SK-N-SH treated with all-trans-retinoic acid at 6 μM for 48 hours (cell line): ENCODE measurements around the gene SFT2D1.
"Not testable (repeated sequence)": the region's sequence is repeated elsewhere in the genome, so short reads cannot be mapped to it uniquely, and the experiment has no call there.

Source experiments
- ATAC-seq: fragments of 200-7000 bp; cut with Tn5 transposase; 3 replicates; pipeline ENCODE4 v1.9.1; 2020; ENCODE audit warnings: mild to moderate bottlenecking, moderate library complexity
- ARNTL ChIP-seq: fragments of 450-650 bp; formaldehyde crosslinking; IDR thresholded peaks from 2 replicates; pipeline ENCODE4 v1.5.0; 2020; ENCODE audit warnings: low read depth, mild to moderate bottlenecking, moderate library complexity, borderline replicate concordance
- BACH2 ChIP-seq: fragments of 250-450 bp; sonication (Bioruptor Pico); IDR thresholded peaks from 2 replicates; pipeline ENCODE4 v1.9.0; 2021; ENCODE audit warnings: mild to moderate bottlenecking, borderline replicate concordance
- CSDC2 ChIP-seq: fragments of 250-450 bp; sonication (Bioruptor Pico); IDR thresholded peaks from 2 replicates; pipeline ENCODE4 v1.5.0; 2020; ENCODE audit warnings: mild to moderate bottlenecking, moderate library complexity
- ESRRG ChIP-seq: fragments of 250-450 bp; sonication (Bioruptor Pico); IDR thresholded peaks from 2 replicates; pipeline ENCODE4 v1.6.1; 2021; ENCODE audit warnings: mild to moderate bottlenecking
- GLIS3 ChIP-seq: fragments of 250-450 bp; sonication (Bioruptor Pico); IDR thresholded peaks from 2 replicates; pipeline ENCODE4 v1.5.0; 2020; ENCODE audit warnings: mild to moderate bottlenecking, moderate library complexity
- ISL1 ChIP-seq: fragments of 250-450 bp; sonication (Bioruptor Pico); IDR thresholded peaks from 2 replicates; pipeline ENCODE4 v2.1.2; 2022; ENCODE audit warnings: mild to moderate bottlenecking, moderate library complexity
- OSR1 ChIP-seq: fragments of 250-450 bp; sonication (Bioruptor Pico); IDR thresholded peaks from 2 replicates; pipeline ENCODE4 v1.8.0; 2022; ENCODE audit warnings: moderate library complexity, mild to moderate bottlenecking, inconsistent platforms
- PPARA ChIP-seq: fragments of 250-450 bp; sonication (Bioruptor Pico); IDR thresholded peaks from 2 replicates; pipeline ENCODE4 v1.5.0; 2020; ENCODE audit warnings: mild to moderate bottlenecking, borderline replicate concordance
- RARB ChIP-seq: fragments of 250-450 bp; sonication (Bioruptor Pico); IDR thresholded peaks from 2 replicates; pipeline ENCODE4 v1.8.0; 2021; ENCODE audit warnings: mild to moderate bottlenecking, moderate library complexity
- SNAI2 ChIP-seq: fragments of 250-450 bp; sonication (Bioruptor Pico); IDR thresholded peaks from 2 replicates; pipeline ENCODE4 v1.5.0; 2020; ENCODE audit warnings: mild to moderate bottlenecking, moderate library complexity
- TCF4 ChIP-seq: fragments of 250-450 bp; sonication (Bioruptor Pico); IDR thresholded peaks from 2 replicates; pipeline ENCODE4 v1.8.0; 2021; ENCODE audit warnings: mild to moderate bottlenecking, moderate library complexity, borderline replicate concordance
- TOX ChIP-seq: fragments of 250-450 bp; sonication (Bioruptor Pico); IDR thresholded peaks from 2 replicates; pipeline ENCODE4 v1.8.0; 2021; ENCODE audit warnings: mild to moderate bottlenecking, moderate library complexity, borderline replicate concordance
- ZC3H10 ChIP-seq: fragments of 250-450 bp; sonication (Bioruptor Pico); IDR thresholded peaks from 2 replicates; pipeline ENCODE4 v1.5.1; 2021; ENCODE audit warnings: mild to moderate bottlenecking, moderate library complexity
- ZFP3 ChIP-seq: fragments of 250-450 bp; sonication (Bioruptor Pico); IDR thresholded peaks from 2 replicates; pipeline ENCODE4 v1.5.0; 2020; ENCODE audit warnings: mild to moderate bottlenecking, moderate library complexity
- ZFP30 ChIP-seq: fragments of 450-650 bp; formaldehyde crosslinking; IDR thresholded peaks from 2 replicates; pipeline ENCODE4 v1.5.0; 2022; ENCODE audit warnings: mild to moderate bottlenecking, moderate library complexity
- ZNF565 ChIP-seq: fragments of 450-650 bp; formaldehyde crosslinking; conservative IDR thresholded peaks from 2 replicates; pipeline ENCODE4 v1.5.0; 2020; ENCODE audit warnings: low read depth, mild to moderate bottlenecking, moderate library complexity
- ZNF70 ChIP-seq: fragments of 450-650 bp; formaldehyde crosslinking; IDR thresholded peaks from 2 replicates; pipeline ENCODE4 v1.5.0; 2020; ENCODE audit warnings: mild to moderate bottlenecking, moderate library complexity
- ZNF8 ChIP-seq: fragments of 450-650 bp; formaldehyde crosslinking; IDR thresholded peaks from 2 replicates; pipeline ENCODE4 v1.5.0; 2020; ENCODE audit warnings: mild to moderate bottlenecking, moderate library complexity
- TF ChIP-seq, protein P1 (sequence below): fragments of 250-450 bp; sonication (Bioruptor Pico); IDR thresholded peaks from 2 replicates; pipeline ENCODE4 v1.8.0; 2021; ENCODE audit warnings: low read depth, mild to moderate bottlenecking, moderate library complexity, borderline replicate concordance
- TF ChIP-seq, protein P2 (sequence below): fragments of 250-450 bp; sonication (Bioruptor Pico); IDR thresholded peaks from 2 replicates; pipeline ENCODE4 v1.5.1; 2021; ENCODE audit warnings: mild to moderate bottlenecking, moderate library complexity
- TF ChIP-seq, protein P3 (sequence below): fragments of 250-450 bp; sonication (Bioruptor Pico); IDR thresholded peaks from 2 replicates; pipeline ENCODE4 v1.5.1; 2020; ENCODE audit warnings: low read depth, mild to moderate bottlenecking, moderate library complexity
- TF ChIP-seq, protein P4 (sequence below): fragments of 250-450 bp; sonication (Bioruptor Pico); IDR thresholded peaks from 2 replicates; pipeline ENCODE4 v1.8.0; 2020; ENCODE audit warnings: mild to moderate bottlenecking, moderate library complexity, borderline replicate concordance

Gene SFT2D1

DNA sequence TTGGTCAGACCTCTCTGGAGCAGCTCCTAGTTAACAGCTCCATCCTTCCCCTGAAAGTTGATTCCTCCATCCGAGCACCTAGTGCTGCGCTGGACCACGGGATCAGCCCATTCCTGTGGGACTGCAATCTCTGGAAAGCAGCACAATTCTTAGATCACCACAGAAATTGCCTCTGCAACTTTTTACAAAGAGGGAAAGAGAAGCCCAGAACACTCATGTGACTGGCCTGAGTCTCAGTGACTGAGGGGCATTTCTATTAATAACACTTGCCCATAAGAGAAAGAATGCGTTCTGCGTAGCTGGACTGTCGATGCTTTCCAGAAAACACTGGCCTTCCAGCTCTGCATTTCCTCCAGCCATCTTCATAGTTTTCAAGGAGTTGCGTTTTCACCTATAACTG is 22.1 kb upstream of the SFT2D1 start:
- TF ChIP-seq, protein P1, sequence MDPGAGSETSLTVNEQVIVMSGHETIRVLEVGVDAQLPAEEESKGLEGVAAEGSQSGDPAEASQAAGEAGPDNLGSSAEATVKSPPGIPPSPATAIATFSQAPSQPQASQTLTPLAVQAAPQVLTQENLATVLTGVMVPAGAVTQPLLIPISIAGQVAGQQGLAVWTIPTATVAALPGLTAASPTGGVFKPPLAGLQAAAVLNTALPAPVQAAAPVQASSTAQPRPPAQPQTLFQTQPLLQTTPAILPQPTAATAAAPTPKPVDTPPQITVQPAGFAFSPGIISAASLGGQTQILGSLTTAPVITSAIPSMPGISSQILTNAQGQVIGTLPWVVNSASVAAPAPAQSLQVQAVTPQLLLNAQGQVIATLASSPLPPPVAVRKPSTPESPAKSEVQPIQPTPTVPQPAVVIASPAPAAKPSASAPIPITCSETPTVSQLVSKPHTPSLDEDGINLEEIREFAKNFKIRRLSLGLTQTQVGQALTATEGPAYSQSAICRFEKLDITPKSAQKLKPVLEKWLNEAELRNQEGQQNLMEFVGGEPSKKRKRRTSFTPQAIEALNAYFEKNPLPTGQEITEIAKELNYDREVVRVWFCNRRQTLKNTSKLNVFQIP (CRISPR knock-in tag) = no peak
- no peak for TF ChIP-seq OSR1 (CRISPR knock-in tag)
- TF ChIP-seq, all 23 proteins: peak for 0
- no peak for ATAC-seq

DNA sequence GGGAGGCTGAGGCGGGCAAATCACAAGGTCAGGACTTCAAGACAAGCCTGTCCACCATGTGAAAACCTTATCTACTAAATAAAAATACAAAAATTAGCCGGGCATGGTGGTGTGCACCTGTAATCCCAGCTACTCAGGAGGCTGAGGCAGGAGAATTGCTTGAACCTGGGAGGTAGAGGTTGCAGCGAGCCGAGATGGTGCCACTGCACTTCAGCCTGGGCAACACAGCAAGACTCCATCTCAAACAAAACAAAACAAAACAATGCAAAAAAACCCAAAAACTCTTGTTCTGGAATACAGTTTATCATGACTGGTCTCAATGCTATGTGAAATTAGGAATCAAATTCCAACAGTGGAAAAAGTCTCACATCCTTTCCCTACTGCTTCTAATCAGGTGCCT is 20.1 kb upstream of the SFT2D1 start:
- ATAC-seq = not testable (repeated sequence)

DNA sequence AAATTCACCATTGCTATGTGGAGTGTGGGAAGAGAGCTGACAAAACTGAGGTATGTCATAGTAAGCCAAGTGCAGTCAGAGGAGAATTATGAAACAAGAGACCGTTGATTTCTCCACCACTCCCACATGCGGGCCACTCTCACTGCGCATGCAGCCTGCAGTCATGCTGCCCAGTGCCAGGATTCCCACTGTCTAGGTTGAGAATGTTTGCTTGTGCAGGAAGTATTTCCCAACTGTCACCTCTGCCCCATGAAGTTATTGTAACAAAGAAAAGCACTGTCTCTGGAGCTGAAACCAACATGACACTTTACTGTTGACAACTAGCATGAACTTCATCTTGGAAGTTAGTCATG is 18.7 kb upstream of the SFT2D1 start:
- TF ChIP-seq ZC3H10 (CRISPR knock-in tag) = no peak
- TF ChIP-seq, protein P1 (CRISPR knock-in tag) = no peak
- TF ChIP-seq, protein P2, sequence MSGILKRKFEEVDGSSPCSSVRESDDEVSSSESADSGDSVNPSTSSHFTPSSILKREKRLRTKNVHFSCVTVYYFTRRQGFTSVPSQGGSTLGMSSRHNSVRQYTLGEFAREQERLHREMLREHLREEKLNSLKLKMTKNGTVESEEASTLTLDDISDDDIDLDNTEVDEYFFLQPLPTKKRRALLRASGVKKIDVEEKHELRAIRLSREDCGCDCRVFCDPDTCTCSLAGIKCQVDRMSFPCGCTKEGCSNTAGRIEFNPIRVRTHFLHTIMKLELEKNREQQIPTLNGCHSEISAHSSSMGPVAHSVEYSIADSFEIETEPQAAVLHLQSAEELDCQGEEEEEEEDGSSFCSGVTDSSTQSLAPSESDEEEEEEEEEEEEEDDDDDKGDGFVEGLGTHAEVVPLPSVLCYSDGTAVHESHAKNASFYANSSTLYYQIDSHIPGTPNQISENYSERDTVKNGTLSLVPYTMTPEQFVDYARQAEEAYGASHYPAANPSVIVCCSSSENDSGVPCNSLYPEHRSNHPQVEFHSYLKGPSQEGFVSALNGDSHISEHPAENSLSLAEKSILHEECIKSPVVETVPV = no peak
- no peak for TF ChIP-seq ZNF70
- TF ChIP-seq TCF4 (CRISPR knock-in tag) = no peak
- TF ChIP-seq ZNF565 (CRISPR knock-in tag) = no peak
- no peak for TF ChIP-seq ZFP30 (CRISPR knock-in tag)
- TF ChIP-seq, protein P3, sequence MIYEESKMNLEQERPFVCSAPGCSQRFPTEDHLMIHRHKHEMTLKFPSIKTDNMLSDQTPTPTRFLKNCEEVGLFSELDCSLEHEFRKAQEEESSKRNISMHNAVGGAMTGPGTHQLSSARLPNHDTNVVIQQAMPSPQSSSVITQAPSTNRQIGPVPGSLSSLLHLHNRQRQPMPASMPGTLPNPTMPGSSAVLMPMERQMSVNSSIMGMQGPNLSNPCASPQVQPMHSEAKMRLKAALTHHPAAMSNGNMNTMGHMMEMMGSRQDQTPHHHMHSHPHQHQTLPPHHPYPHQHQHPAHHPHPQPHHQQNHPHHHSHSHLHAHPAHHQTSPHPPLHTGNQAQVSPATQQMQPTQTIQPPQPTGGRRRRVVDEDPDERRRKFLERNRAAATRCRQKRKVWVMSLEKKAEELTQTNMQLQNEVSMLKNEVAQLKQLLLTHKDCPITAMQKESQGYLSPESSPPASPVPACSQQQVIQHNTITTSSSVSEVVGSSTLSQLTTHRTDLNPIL = no peak
- no peak for TF ChIP-seq ZNF8 (CRISPR knock-in tag)
- ATAC-seq = no peak

DNA sequence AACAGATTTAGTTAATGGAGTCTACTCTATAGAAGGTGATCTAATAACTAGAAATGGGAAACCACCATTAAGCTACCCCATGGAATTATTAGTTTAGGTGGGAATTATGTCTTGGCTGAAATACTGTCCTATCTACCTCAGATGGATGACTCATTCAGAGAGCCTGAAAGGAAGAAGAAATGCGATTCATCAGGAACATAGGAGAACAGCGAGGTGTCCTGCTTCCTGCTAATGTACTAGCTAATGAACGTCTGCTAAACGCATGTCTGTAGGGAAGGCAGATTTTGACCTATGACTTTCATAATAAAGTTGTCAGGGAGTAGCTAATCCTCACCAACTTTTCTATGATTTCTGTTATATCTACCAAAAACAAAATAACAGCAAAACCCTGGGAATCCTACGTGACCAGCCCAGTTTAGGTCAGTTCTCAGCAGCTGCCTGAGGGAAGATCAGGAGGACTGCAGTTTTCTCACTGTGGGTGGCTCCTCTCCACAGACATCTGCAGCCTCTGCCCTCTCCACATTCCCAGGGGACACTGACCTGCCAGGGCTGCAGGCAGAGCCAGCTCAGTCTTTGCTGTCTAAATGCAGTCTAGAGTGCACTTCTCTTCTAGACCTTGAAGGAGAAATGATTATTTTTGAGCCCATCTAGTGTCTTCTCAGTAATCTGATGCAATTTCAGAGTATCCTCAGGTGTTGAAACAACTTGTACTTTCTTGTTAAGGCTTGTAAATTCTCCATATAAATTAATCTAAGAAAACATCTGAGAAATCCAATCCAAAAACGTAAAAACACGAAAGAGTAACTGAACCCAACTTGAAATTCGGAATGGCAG is 18.1 kb upstream of the SFT2D1 start:
- ATAC-seq = peak; percentile 33; the same call in 2 of the 3 replicates
- TF ChIP-seq PPARA (CRISPR knock-in tag) = no peak
- TF ChIP-seq GLIS3 (CRISPR knock-in tag) = no peak
- TF ChIP-seq ZNF565 (CRISPR knock-in tag) = no peak
- no peak for TF ChIP-seq ZFP30 (CRISPR knock-in tag)
- no peak for TF ChIP-seq ZNF8 (CRISPR knock-in tag)
- no peak for TF ChIP-seq BACH2
- TF ChIP-seq ARNTL (CRISPR knock-in tag) = no peak
- TF ChIP-seq, protein P1 (CRISPR knock-in tag) = no peak
- no peak for TF ChIP-seq ISL1 (CRISPR knock-in tag)
- TF ChIP-seq CSDC2 (CRISPR knock-in tag) = no peak
- no peak for TF ChIP-seq TOX
- TF ChIP-seq SNAI2 = no peak
- TF ChIP-seq, protein P2 = no peak
- no peak for TF ChIP-seq TCF4 (CRISPR knock-in tag)
- no peak for TF ChIP-seq ESRRG
- TF ChIP-seq ZC3H10 (CRISPR knock-in tag) = no peak
- TF ChIP-seq, protein P4, sequence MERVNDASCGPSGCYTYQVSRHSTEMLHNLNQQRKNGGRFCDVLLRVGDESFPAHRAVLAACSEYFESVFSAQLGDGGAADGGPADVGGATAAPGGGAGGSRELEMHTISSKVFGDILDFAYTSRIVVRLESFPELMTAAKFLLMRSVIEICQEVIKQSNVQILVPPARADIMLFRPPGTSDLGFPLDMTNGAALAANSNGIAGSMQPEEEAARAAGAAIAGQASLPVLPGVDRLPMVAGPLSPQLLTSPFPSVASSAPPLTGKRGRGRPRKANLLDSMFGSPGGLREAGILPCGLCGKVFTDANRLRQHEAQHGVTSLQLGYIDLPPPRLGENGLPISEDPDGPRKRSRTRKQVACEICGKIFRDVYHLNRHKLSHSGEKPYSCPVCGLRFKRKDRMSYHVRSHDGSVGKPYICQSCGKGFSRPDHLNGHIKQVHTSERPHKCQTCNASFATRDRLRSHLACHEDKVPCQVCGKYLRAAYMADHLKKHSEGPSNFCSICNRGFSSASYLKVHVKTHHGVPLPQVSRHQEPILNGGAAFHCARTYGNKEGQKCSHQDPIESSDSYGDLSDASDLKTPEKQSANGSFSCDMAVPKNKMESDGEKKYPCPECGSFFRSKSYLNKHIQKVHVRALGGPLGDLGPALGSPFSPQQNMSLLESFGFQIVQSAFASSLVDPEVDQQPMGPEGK (CRISPR knock-in tag) = no peak
- no peak for TF ChIP-seq ZFP3 (CRISPR knock-in tag)
- no peak for TF ChIP-seq RARB (CRISPR knock-in tag)
- TF ChIP-seq, protein P3 = no peak
